DND-41 (cell line): Measurements from ENCODE around the gene DAB1.

Experiments used
- EZH2 ChIP-seq: IDR thresholded peaks from 3 replicates; pipeline ENCODE4 v1.6.1; 2012; ENCODE audit warnings: borderline replicate concordance, low read depth, mild to moderate bottlenecking, moderate library complexity, low read length, inconsistent platforms; ENCODE audit not compliant: severe bottlenecking
- TF ChIP-seq, protein P1 (sequence below): IDR thresholded peaks from 2 replicates; pipeline ENCODE4 v1.5.1; 2012; ENCODE audit warnings: borderline replicate concordance, low read length, moderate library complexity, mild to moderate bottlenecking; ENCODE audit not compliant: poor library complexity, severe bottlenecking; ENCODE audit errors: extremely low read depth

DNA sequence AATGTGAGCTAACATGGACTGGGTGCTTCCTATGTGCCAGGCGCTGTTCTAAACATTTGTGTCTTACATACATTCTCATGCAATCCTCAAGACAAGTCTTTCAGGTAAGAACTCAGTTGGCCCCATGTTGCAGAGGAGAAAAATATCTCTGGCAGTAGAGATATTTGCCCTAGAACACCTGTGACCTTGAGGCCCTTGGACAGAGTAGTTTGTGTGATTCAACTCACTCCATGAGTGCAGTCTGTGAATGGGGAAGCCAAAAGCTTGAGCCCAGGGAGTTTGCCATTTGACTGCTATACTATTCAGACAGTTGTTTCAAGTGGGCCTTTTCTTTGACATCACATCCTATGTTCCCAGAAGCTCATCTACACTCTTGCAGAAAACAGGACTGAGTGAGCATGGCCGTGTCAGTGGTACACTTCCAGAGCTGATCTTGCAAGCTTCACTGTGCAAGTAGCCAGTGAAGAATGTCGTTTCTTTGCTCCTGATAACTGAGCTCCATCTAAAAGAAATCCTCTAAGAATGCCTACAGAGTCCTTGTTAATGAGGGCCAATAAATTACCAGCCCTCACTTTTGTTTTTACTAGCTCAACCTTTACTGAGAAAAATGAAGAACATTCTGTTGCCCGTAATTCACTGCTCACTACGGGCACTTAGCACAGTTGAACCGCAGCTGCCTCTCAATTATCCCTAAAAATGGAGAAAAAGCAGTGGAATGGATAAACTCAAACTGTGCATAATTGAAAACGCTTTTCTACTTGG lies 359.3 kb downstream of the DAB1 start:
- TF ChIP-seq, protein P1, sequence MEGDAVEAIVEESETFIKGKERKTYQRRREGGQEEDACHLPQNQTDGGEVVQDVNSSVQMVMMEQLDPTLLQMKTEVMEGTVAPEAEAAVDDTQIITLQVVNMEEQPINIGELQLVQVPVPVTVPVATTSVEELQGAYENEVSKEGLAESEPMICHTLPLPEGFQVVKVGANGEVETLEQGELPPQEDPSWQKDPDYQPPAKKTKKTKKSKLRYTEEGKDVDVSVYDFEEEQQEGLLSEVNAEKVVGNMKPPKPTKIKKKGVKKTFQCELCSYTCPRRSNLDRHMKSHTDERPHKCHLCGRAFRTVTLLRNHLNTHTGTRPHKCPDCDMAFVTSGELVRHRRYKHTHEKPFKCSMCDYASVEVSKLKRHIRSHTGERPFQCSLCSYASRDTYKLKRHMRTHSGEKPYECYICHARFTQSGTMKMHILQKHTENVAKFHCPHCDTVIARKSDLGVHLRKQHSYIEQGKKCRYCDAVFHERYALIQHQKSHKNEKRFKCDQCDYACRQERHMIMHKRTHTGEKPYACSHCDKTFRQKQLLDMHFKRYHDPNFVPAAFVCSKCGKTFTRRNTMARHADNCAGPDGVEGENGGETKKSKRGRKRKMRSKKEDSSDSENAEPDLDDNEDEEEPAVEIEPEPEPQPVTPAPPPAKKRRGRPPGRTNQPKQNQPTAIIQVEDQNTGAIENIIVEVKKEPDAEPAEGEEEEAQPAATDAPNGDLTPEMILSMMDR: no peak
- TF ChIP-seq EZH2: no peak
